Measurements from ENCODE around the gene APBA2. TPM values are rescaled to one million over a fixed set of nuclear protein-coding genes. Genes with fewer than 3 reads are reported as not detected.

Gene APBA2
- total and polyA plus RNA-seq, 2 of the 4 experiments (the other 2 are of a cell fraction), result 21.7 to 33.0 TPM

DNA sequence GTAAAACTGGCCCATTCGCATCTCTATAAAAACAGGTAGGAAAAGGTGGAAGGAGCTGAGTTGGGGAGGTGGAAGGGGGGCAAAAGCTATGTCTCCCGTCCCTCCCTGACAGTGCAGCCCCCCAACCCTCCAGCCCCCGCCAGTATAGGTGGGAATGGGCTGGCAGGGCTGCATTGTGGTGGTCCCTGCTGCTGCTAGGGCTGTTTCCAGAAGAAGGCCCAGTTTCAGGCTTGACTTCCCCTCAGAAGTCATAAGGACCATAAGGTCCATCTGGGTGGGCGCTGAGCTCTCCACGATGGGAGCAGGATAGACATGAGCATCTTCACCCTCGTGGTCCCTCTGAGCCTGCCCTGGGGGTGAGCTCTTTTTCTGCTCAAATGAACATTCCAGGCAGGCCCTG is 44.2 kb downstream of the APBA2 start:
- ChIA-PET CTCF (no interaction called here), POLR2A (ENCODE audit: unreplicated experiment) (no interaction called here)
- no peak overlapping the region for H4K5ac ChIP-seq (ENCODE audit: low read depth, low read length)
- no peak overlapping the region for H2BK15ac ChIP-seq (ENCODE audit: low read depth, low read length)
- H3K4me3 ChIP-seq (ENCODE audit: insufficient read depth, low read depth, low read length), result no peak overlapping the region
- no peaks in the 10 kb centered on the region for H3K4me1 ChIP-seq (ENCODE audit: control insufficient read depth, insufficient read depth, low read length)
- no peak for TF ChIP-seq POLR2A (IDR thresholded peaks at IDR 0.05; ENCODE audit: low read depth, low read length)
- TF ChIP-seq ELK1 (IDR thresholded peaks at IDR 0.05; ENCODE audit: borderline replicate concordance, low read depth, low read length), result no peak
- no peak for TF ChIP-seq RFX5 (IDR thresholded peaks at IDR 0.05; ENCODE audit: low read depth, low read length)
- no peak for TF ChIP-seq RAD21 (IDR thresholded peaks at IDR 0.05; ENCODE audit: low read length)
- TF ChIP-seq FOS (IDR thresholded peaks at IDR 0.05; ENCODE audit: low read depth, low read length), result no peak
- TF ChIP-seq MAZ (IDR thresholded peaks at IDR 0.05; ENCODE audit: borderline replicate concordance, low read depth, low read length), result no peak
- TF ChIP-seq SMC3 (IDR thresholded peaks at IDR 0.05; ENCODE audit: low read depth, low read length), result no peak
- TF ChIP-seq NFE2L2 (IDR thresholded peaks at IDR 0.05; ENCODE audit: low read depth, low read length), result no peak
- no peak for TF ChIP-seq CEBPB (IDR thresholded peaks at IDR 0.05; ENCODE audit: low read depth, low read length)
- TF ChIP-seq RCOR1 (IDR thresholded peaks at IDR 0.05; ENCODE audit: insufficient replicate concordance, low read length), result no peak
- no peak for TF ChIP-seq MAFK (IDR thresholded peaks at IDR 0.05; ENCODE audit: low read depth, low read length)
- TF ChIP-seq USF2 (IDR thresholded peaks at IDR 0.05; ENCODE audit: low read depth, low read length), result no peak
- no peak for TF ChIP-seq BHLHE40 (IDR thresholded peaks at IDR 0.05; ENCODE audit: low read depth, low read length)
- TF ChIP-seq MXI1 (IDR thresholded peaks at IDR 0.05; ENCODE audit: borderline replicate concordance, low read depth, low read length), result no peak
- TF ChIP-seq CHD1 (IDR thresholded peaks at IDR 0.05; ENCODE audit: low read depth, low read length), result no peak
- TF ChIP-seq, protein P1, sequence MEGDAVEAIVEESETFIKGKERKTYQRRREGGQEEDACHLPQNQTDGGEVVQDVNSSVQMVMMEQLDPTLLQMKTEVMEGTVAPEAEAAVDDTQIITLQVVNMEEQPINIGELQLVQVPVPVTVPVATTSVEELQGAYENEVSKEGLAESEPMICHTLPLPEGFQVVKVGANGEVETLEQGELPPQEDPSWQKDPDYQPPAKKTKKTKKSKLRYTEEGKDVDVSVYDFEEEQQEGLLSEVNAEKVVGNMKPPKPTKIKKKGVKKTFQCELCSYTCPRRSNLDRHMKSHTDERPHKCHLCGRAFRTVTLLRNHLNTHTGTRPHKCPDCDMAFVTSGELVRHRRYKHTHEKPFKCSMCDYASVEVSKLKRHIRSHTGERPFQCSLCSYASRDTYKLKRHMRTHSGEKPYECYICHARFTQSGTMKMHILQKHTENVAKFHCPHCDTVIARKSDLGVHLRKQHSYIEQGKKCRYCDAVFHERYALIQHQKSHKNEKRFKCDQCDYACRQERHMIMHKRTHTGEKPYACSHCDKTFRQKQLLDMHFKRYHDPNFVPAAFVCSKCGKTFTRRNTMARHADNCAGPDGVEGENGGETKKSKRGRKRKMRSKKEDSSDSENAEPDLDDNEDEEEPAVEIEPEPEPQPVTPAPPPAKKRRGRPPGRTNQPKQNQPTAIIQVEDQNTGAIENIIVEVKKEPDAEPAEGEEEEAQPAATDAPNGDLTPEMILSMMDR (conservative IDR thresholded peaks at IDR 0.05; ENCODE audit: low read depth, low read length), result no peak
- H3K9me3 ChIP-seq (ENCODE audit: control insufficient read depth, insufficient read depth, low read length), result peaks cover 2% of the 10 kb centered on the region
- no peak overlapping the region for H2AK9ac ChIP-seq (replicated peaks; ENCODE audit: low read depth, low read length, poor library complexity)
- 93% methylated on average over 3 of the region's 6 CpGs; no CpG with 5 or more reads in 1 of the 2 experiments for WGBS, 2 experiments (ENCODE audit: extremely low coverage in 2 of 2, insufficient read length in 1 of 2)
- H4K20me1 ChIP-seq (ENCODE audit: insufficient read depth, low read length), result peaks cover 7% of the 10 kb centered on the region
- in situ Hi-C loops (cut with MboI; ENCODE audit: low sequenced_read_pairs) (no loop called here), intact Hi-C loops (cut with micrococcal nuclease) (no loop called here), dilution Hi-C loops (cut with HindIII; ENCODE audit: low sequenced_read_pairs, unreplicated experiment) (no loop called here)
- no peaks in the 10 kb centered on the region for H3K36me3 ChIP-seq (ENCODE audit: control insufficient read depth, insufficient read depth, low read length)
- H3K23ac ChIP-seq (ENCODE audit: low read depth, low read length), result no peak overlapping the region
- H2AFZ ChIP-seq (replicated peaks; ENCODE audit: low read length, poor library complexity), result no peak overlapping the region
- H3K27ac ChIP-seq (ENCODE audit: insufficient read depth, low read length), result no peak overlapping the region
- no peak overlapping the region for H3K14ac ChIP-seq (replicated peaks; ENCODE audit: low read depth, low read length)
- no peak for DNase-seq
- no peak for ATAC-seq (ENCODE audit: low read depth)
- no peak overlapping the region for H4K91ac ChIP-seq (ENCODE audit: insufficient read depth, low read depth, low read length)
- no peak overlapping the region for H2AK5ac ChIP-seq (ENCODE audit: low read depth, low read length)
- H3K27me3 ChIP-seq (ENCODE audit: control insufficient read depth, insufficient read depth, low read length), result no peaks in the 10 kb centered on the region
- peaks cover 0 to 20% of the 10 kb centered on the region in 2 experiments; a peak in 2 of 4 replicates for H3K79me1 ChIP-seq (ENCODE audit: low read depth in 1 of 2, low read length in 2 of 2)
- no peak overlapping the region for H4K8ac ChIP-seq (ENCODE audit: low read depth in 2 of 2, low read length in 2 of 2)
- H2BK5ac ChIP-seq (ENCODE audit: low read depth, low read length, poor library complexity, severe bottlenecking), result no peak overlapping the region
- no peak overlapping the region for H3K56ac ChIP-seq (ENCODE audit: extremely low read depth, insufficient read depth, low read length)
- H3K9me1 ChIP-seq (ENCODE audit: insufficient read depth, low read length), result 0 out of 2 replicates have a peak, but pooled peaks cover 8% of the 10 kb centered on the region
- no peak overlapping the region for H3K4ac ChIP-seq (ENCODE audit: low read depth, low read length)
- H3K4me2 ChIP-seq (ENCODE audit: low read depth, low read length), result no peak overlapping the region
- H3K18ac ChIP-seq (ENCODE audit: low read depth, low read length), result no peak overlapping the region
- BruUV-seq (replicated peaks), result no TSS peak
- H2BK20ac ChIP-seq (ENCODE audit: low read depth, low read length), result no peak overlapping the region
- no peak overlapping the region for H3K9ac ChIP-seq (ENCODE audit: low read depth, low read length)
- no peak overlapping the region for H2BK120ac ChIP-seq (ENCODE audit: low read depth, low read length)
